HepG2 (cell line): Measurements from ENCODE around the gene METTL6. TPM values are rescaled to one million over a fixed set of nuclear protein-coding genes. Genes with fewer than 3 reads are reported as not detected.
"Not testable (repeated sequence)": the region's sequence is repeated elsewhere in the genome, so short reads cannot be mapped to it uniquely, and the experiment has no call there.

Source experiments
- ATAC-seq: fragments of 200-7000 bp; cut with Tn5 transposase; 3 replicates; pipeline ENCODE4 v1.9.1; 2020; ENCODE audit warnings: mild to moderate bottlenecking, moderate library complexity
- BruUV-seq: library from RNA; stranded (reverse); fragments of 400-500 nt; replicated peaks from 2 replicates; lab custom pipeline; 2021; lab: Mats Ljungman, UMichigan
- CTCF ChIA-PET: fragments of 300-600 bp; formaldehyde crosslinking; extraction: SDS; loops from one replicate; lab custom pipeline; 2021; ENCODE audit warnings: low total read pairs, inconsistent platforms, low intra/inter-chr PET ratio; lab: Yijun Ruan, JAX
- POLR2A ChIA-PET: fragments of 350-600 bp; sonication (Branson Sonifier 250); formaldehyde crosslinking; loops from one replicate; lab custom pipeline; 2020; ENCODE audit warnings: antibody characterized with exemption, inconsistent platforms; lab: Yijun Ruan, JAX
- DNase-seq: peaks from one replicate; pipeline ENCODE4 v3.0.0-alpha.2; 2015; ENCODE audit warnings: low spot score
- FAIRE-seq: peaks from 3 replicates; lab custom pipeline; 2011; peaks lifted over from hg19 to GRCh38; lab: Jason Lieb, UNC
- H2AFZ ChIP-seq: one replicate; pipeline ENCODE4 v1.6.1; 2011; ENCODE audit warnings: low read length, inconsistent platforms
- H3K27ac ChIP-seq: fragments of 300-600 bp; 3 replicates; pipeline ENCODE4 v1.8.0; 2011; ENCODE audit warnings: mixed run types, mild to moderate bottlenecking, mixed read lengths, low read length, inconsistent platforms; ENCODE audit not compliant: insufficient read depth; ENCODE audit errors: extremely low read length
- H3K27me3 ChIP-seq, 2 experiments: fragments of 200-600 bp in 1 of 2; 2 replicates in 1 of 2; 3 replicates in 1 of 2; pipeline versions ENCODE4 v1.6.0 to v1.8.0; 2011; ENCODE audit warnings: low read length in 2 of 2, mild to moderate bottlenecking in 2 of 2, moderate library complexity in 2 of 2, inconsistent platforms in 1 of 2; ENCODE audit not compliant: insufficient read depth in 2 of 2, control insufficient read depth in 1 of 2
- H3K36me3 ChIP-seq, 2 experiments: fragments of 200-600 bp in 1 of 2; replicated peaks in 1 of 2; 2 replicates in 1 of 2; 3 replicates in 1 of 2; pipeline versions ENCODE4 v1.5.1 to v1.8.0; 2011; ENCODE audit warnings: low read length in 2 of 2, inconsistent platforms in 1 of 2; ENCODE audit not compliant: insufficient read depth in 2 of 2, control insufficient read depth in 1 of 2
- H3K4me1 ChIP-seq: 2 replicates; pipeline ENCODE4 v1.5.1; 2012; ENCODE audit warnings: low read length, inconsistent platforms; ENCODE audit not compliant: insufficient read depth
- H3K4me2 ChIP-seq: 2 replicates; pipeline ENCODE4 v1.6.0; 2011; ENCODE audit warnings: low read depth, low read length, inconsistent platforms
- H3K4me3 ChIP-seq, 3 experiments: fragments of 200-600 bp in 1 of 3; sonication (generic), shearing (Covaris generic) in 1 of 3; replicated peaks in 1 of 3; 2 replicates each; pipeline ENCODE4 v1.5.1; 2011 to 2016; ENCODE audit warnings: low read length in 3 of 3, inconsistent platforms in 2 of 3, low read depth in 2 of 3, mild to moderate bottlenecking in 2 of 3, control low read depth in 1 of 3, mixed read lengths in 1 of 3; ENCODE audit not compliant: insufficient read depth in 1 of 3
- H3K79me2 ChIP-seq: one replicate; pipeline ENCODE4 v1.6.1; 2011; ENCODE audit warnings: low read length, inconsistent platforms; ENCODE audit not compliant: insufficient read depth
- H3K9ac ChIP-seq: 2 replicates; pipeline ENCODE4 v1.6.0; 2011; ENCODE audit warnings: mild to moderate bottlenecking, low read depth, low read length, inconsistent platforms; ENCODE audit not compliant: insufficient read depth
- H3K9me3 ChIP-seq: 2 replicates; pipeline ENCODE4 v1.5.1; 2012; ENCODE audit warnings: mild to moderate bottlenecking, low read length
- H4K20me1 ChIP-seq: 2 replicates; pipeline ENCODE4 v1.6.0; 2011; ENCODE audit warnings: inconsistent platforms, mild to moderate bottlenecking, low read length, moderate library complexity; ENCODE audit not compliant: insufficient read depth
- ERF ChIP-seq: IDR thresholded peaks from 2 replicates; pipeline ENCODE4 v1.6.1; 2018; ENCODE audit warnings: missing biosample characterization, missing genetic modification reagents
- PHF5A ChIP-seq: IDR thresholded peaks from one replicate; pipeline ENCODE4 v1.6.1; 2018; ENCODE audit warnings: low read depth, missing genetic modification reagents; ENCODE audit not compliant: unreplicated experiment
- POLR2AphosphoS2 ChIP-seq: IDR thresholded peaks from 2 replicates; pipeline ENCODE4 v1.6.1; 2011; ENCODE audit warnings: low read depth, low read length, improper control_type of control experiment
- YY1 ChIP-seq: IDR thresholded peaks from 2 replicates; pipeline ENCODE4 v1.6.1; 2011; ENCODE audit warnings: low read length, low read depth, moderate library complexity, mild to moderate bottlenecking; ENCODE audit not compliant: insufficient read depth, insufficient replicate concordance
- ZNF430 ChIP-seq: sonication (generic); formaldehyde crosslinking; IDR thresholded peaks from 2 replicates; pipeline ENCODE4 v1.9.0; 2021; ENCODE audit warnings: mild to moderate bottlenecking, missing genetic modification reagents
- ZNF709 ChIP-seq: sonication (generic); formaldehyde crosslinking; IDR thresholded peaks from 2 replicates; pipeline ENCODE4 v1.5.0; 2020; ENCODE audit warnings: mild to moderate bottlenecking, missing genetic modification reagents
- WGBS: methylation state at CpG from one replicate; pipeline ENCODE4 v1.1.6; 2017; ENCODE audit warnings: low lambda C conversion rate; 5-methylcytosine and 5-hydroxymethylcytosine counted together
- in situ Hi-C: cut with HindIII; loops from 2 replicates; pipeline ENCODE4 v1.10.0; 2017; ENCODE audit warnings: low pct_unique_long_range_greater_than_20kb; ENCODE audit not compliant: extremely low pct_ligation_motif_present
- intact Hi-C: fragments of 100-400 bp; cut with micrococcal nuclease; formaldehyde crosslinking; loops from one replicate; pipeline ENCODE4 v1.10.0; 2022; ENCODE audit not compliant: unreplicated experiment
- polyA plus RNA-seq, 8 experiments: library from polyadenylated mRNA; depleted of rRNA in 3 of 8; stranded (reverse) in 7 of 8; unstranded in 1 of 8; fragments of >200 nt; fragmentation: Illumina TruSeq in 4 of 8; extraction: Trizol in 4 of 8; gene quantifications; 2 replicates each; pipeline versions ENCODE4 v1.2.1 to v1.2.3, GENCODE V29; 2011 to 2016; ENCODE audit warnings: low read depth in 4 of 8, missing spikeins in 1 of 8, mixed read lengths in 1 of 8; ENCODE audit not compliant: insufficient read depth in 1 of 8
- total RNA-seq, 5 experiments: library from RNA; depleted of rRNA; stranded (reverse); fragments of >200 nt; fragmentation: Illumina TruSeq; extraction: Trizol; gene quantifications; 2 replicates each; pipeline ENCODE4 v1.2.3, GENCODE V29; 2016; ENCODE audit warnings: low read depth in 1 of 5
- TF ChIP-seq, protein P1 (sequence below): sonication (generic); formaldehyde crosslinking; IDR thresholded peaks from 2 replicates; pipeline ENCODE4 v1.4.0; 2020; ENCODE audit warnings: missing genetic modification reagents, mild to moderate bottlenecking, borderline replicate concordance
- TF ChIP-seq, protein P2 (sequence below): sonication (generic); formaldehyde crosslinking; IDR thresholded peaks from 2 replicates; pipeline ENCODE4 v1.4.0; 2020; ENCODE audit warnings: missing genetic modification reagents

Gene METTL6
- total and polyA plus RNA-seq, 2 of the 13 experiments (the other 11 are each of a cell fraction or from before 2014, with no cell fraction given), result 17.2 to 29.4 TPM

DNA sequence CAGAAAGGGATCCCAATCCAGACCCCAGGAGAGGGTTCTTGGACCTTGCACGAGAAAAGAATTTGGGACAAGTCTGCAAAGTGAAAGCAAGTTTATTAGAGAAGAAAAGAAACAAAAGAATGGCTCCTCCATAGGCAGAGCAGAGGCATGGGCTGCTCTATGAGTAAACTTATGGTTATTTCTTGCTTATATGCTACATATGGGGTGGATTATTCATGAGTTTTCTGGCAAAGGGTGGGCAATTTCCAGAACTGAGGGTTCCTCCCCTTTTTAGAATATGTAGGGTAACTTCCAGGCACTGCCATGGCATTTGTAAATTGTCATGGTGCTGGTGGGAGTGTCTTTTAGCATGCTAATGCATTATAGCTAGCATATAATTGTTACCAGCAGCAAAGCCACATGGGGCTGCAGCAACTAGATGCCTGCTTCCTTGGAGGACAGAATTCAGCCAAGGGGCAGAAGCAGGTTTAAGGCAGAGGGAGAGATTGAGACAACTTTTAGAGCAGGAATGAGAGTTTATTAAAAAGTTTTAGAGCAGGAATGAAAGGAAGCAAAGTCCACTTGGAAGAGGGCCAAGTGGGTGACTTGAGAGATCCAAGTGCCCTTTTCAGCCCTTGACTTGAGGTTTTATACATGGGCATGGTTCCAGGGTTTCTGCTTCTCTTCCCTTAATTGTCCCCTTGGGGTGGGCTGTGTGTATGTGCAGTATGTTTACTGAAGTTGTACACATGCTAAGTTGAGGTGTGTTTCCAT lies 41.3 kb downstream of the METTL6 start (continued):
- TF ChIP-seq YY1 (no peak), ZNF430 (no peak), PHF5A (no peak), POLR2AphosphoS2 (no peak), ZNF709 (CRISPR knock-in tag) (no peak), ERF (CRISPR knock-in tag) (no peak)
- TF ChIP-seq, protein P1, sequence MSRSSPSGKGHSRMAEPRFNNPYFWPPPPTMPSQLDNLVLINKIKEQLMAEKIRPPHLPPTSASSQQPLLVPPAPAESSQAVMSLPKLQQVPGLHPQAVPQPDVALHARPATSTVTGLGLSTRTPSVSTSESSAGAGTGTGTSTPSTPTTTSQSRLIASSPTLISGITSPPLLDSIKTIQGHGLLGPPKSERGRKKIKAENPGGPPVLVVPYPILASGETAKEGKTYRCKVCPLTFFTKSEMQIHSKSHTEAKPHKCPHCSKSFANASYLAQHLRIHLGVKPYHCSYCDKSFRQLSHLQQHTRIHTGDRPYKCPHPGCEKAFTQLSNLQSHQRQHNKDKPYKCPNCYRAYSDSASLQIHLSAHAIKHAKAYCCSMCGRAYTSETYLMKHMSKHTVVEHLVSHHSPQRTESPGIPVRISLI (CRISPR knock-in tag), result no peak
- TF ChIP-seq, protein P2, sequence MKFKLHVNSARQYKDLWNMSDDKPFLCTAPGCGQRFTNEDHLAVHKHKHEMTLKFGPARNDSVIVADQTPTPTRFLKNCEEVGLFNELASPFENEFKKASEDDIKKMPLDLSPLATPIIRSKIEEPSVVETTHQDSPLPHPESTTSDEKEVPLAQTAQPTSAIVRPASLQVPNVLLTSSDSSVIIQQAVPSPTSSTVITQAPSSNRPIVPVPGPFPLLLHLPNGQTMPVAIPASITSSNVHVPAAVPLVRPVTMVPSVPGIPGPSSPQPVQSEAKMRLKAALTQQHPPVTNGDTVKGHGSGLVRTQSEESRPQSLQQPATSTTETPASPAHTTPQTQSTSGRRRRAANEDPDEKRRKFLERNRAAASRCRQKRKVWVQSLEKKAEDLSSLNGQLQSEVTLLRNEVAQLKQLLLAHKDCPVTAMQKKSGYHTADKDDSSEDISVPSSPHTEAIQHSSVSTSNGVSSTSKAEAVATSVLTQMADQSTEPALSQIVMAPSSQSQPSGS (CRISPR knock-in tag), result no peak
- TF ChIP-seq, all 625 proteins: peak for 0

DNA sequence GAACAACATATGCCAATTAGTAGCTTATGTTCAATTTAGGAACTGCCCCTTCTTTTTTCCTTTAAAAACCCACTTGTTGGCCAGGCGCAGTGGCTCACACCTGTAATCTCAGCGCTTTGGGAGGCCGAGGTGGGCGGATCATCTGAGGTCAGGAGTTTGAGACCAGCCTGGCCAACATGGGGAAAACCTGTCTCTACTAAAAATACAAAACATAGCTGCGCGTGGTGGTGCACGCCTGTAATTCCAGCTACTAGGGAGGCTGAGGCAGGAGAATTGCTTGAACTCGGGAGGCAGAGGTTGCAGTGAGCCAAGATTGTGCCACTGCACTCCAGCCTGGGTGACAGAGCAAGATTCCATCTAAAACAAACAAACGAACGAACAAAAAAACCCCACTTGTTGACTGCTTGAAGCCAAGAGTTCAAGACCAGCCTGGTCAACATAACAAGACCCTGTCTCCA lies 42.1 kb downstream of the METTL6 start:
- H3K9me3 ChIP-seq, H3K9ac ChIP-seq, BruUV-seq, DNase-seq, POLR2A ChIA-PET, H3K4me3 ChIP-seq, H3K36me3 ChIP-seq, H4K20me1 ChIP-seq, H2AFZ ChIP-seq, H3K4me1 ChIP-seq, H3K27ac ChIP-seq, H3K79me2 ChIP-seq, H3K4me2 ChIP-seq, FAIRE-seq, intact Hi-C loops, ATAC-seq, H3K27me3 ChIP-seq, CTCF ChIA-PET: not testable (repeated sequence)
- 66% methylated on average over 10 of the region's 10 CpGs for WGBS
- in situ Hi-C loops, result loop anchor here (10.0 kb wide), 1 partner anchor 270 kb away; no protein-coding TSS in a partner anchor
